Neural cell (in vitro differentiated cells): Measurements from ENCODE around the gene STXBP4.

ENCODE experiments used
- EP300 ChIP-seq: fragments of 450-650 bp; conservative IDR thresholded peaks from 2 replicates; pipeline ENCODE4 v1.6.1; 2014; ENCODE audit warnings: antibody characterized with exemption, mild to moderate bottlenecking, moderate library complexity; ENCODE audit not compliant: poor library complexity, severe bottlenecking
- EZH2 ChIP-seq: fragments of 200-600, 300-800 bp; shearing (Covaris generic), sonication (generic); IDR thresholded peaks from 2 replicates; pipeline ENCODE4 v1.6.1; 2014; ENCODE audit warnings: antibody characterized with exemption, low read length, borderline replicate concordance, mild to moderate bottlenecking; ENCODE audit not compliant: insufficient read depth, poor library complexity, severe bottlenecking
- POLR2AphosphoS5 ChIP-seq: IDR thresholded peaks from 2 replicates; pipeline ENCODE4 v1.6.1; 2012
- TAF1 ChIP-seq: IDR thresholded peaks from 2 replicates; pipeline ENCODE4 v1.6.1; 2012; ENCODE audit warnings: low read depth
- TF ChIP-seq, protein P1 (sequence below): fragments of 450-650 bp; IDR thresholded peaks from 2 replicates; pipeline ENCODE4 v1.5.1; 2014; ENCODE audit warnings: antibody characterized with exemption, mild to moderate bottlenecking, moderate library complexity; ENCODE audit not compliant: poor library complexity, severe bottlenecking

DNA sequence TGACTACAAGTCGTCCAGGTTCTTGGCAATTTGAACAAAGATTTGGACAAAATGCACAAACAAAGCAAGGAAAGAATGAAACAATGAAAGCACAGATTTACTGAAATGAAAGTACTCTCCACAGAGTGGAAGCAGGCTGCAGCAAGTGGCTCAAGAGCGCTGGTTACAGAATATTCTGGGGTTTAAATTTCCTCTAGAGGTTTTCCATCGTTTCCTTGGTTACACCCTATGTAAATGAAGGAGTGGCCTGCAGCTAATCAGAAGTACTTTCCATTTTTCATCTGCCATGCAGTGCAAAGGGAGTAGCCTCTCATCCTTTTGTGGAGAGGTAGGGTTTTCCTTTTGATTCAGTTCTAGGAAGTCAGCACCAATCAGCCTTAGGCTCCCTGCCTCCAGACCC, 11.8 kb downstream of the STXBP4 start:
- TF ChIP-seq EZH2 (no peak), EP300 (no peak), POLR2AphosphoS5 (no peak), TAF1 (no peak)
- TF ChIP-seq, protein P1, sequence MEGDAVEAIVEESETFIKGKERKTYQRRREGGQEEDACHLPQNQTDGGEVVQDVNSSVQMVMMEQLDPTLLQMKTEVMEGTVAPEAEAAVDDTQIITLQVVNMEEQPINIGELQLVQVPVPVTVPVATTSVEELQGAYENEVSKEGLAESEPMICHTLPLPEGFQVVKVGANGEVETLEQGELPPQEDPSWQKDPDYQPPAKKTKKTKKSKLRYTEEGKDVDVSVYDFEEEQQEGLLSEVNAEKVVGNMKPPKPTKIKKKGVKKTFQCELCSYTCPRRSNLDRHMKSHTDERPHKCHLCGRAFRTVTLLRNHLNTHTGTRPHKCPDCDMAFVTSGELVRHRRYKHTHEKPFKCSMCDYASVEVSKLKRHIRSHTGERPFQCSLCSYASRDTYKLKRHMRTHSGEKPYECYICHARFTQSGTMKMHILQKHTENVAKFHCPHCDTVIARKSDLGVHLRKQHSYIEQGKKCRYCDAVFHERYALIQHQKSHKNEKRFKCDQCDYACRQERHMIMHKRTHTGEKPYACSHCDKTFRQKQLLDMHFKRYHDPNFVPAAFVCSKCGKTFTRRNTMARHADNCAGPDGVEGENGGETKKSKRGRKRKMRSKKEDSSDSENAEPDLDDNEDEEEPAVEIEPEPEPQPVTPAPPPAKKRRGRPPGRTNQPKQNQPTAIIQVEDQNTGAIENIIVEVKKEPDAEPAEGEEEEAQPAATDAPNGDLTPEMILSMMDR, result no peak
